T-helper 1 cell treated with Interleukin-12 subunit alpha and Interleukin-12 subunit beta and Interleukin-4 antibody, amounts not matched to agents 30 μg/mL and 1 μg/mL, for 36 hours (primary cell): Measurements from ENCODE around the gene UNC45A.
A peak's percentile ranks its signal among the peaks of the same experiment; 100 is the strongest.

Experiments used
- H3K27ac Mint-ChIP-seq: one replicate; pipeline ENCODE4 v1.8.0; 2021; ENCODE audit warnings: mild to moderate bottlenecking, mixed read lengths
- H3K27me3 Mint-ChIP-seq: one replicate; pipeline ENCODE4 v1.8.0; 2021; ENCODE audit warnings: low read depth, mixed read lengths
- H3K36me3 Mint-ChIP-seq: one replicate; pipeline ENCODE4 v1.8.0; 2021; ENCODE audit warnings: low read depth, mixed read lengths
- H3K4me1 Mint-ChIP-seq: one replicate; pipeline ENCODE4 v1.8.0; 2021; ENCODE audit warnings: low read depth, mixed read lengths
- H3K4me3 Mint-ChIP-seq: one replicate; pipeline ENCODE4 v1.8.0; 2021; ENCODE audit warnings: mild to moderate bottlenecking, moderate library complexity, mixed read lengths
- H3K9me3 Mint-ChIP-seq: one replicate; pipeline ENCODE4 v1.8.0; 2021; ENCODE audit warnings: mixed read lengths

UNC45A gene

DNA sequence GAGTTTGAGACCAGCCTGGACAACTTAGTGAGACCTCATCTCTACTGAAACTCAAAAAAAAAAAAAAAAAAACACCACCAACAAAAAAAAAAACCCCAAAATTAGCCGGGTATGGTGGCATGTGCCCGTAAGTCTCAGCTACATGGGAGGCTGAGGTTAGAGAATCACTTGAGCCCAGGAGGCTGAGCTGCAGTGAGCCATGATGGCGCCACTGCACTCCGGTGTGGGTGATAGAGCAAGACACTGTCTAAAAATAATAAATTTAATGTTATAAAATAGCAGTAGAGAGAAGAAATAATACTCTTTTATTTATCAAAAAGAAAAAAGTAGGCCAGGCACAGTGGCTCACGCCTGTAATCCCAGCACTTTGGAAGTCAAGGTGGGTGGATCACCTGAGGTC lies 37.0 kb downstream of the UNC45A start:
- Mint-ChIP-seq H3K36me3 (peaks cover 56% of the 10 kb centered on the region), H3K27me3 (no peaks in the 10 kb centered on the region), H3K27ac (no peak overlapping the region), H3K4me3 (no peak overlapping the region), H3K4me1 (no peaks in the 10 kb centered on the region), H3K9me3 (no peaks in the 10 kb centered on the region)

DNA sequence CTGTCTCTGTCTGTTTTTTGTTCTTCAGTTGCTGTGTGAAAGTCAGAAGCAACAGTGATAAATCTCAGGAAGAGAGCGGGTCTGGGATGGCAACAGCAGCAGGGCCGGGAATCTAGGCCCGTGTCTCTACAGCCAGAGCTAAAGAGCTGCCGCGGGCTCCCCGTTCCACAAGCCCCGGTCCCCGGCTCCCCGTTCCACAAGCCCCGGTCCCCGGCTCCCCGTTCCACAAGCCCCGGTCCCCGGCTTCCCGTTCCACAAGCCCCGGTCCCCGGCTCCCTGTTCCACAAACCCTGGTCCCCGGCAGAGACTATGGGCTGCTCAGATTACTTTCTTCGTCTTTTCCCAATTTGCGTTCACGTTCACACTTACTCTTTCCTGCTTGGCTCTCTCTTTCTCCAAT lies 39.1 kb downstream of the UNC45A start:
- Mint-ChIP-seq H3K4me1 (peaks cover 2% of the 10 kb centered on the region), H3K36me3 (peaks cover 52% of the 10 kb centered on the region), H3K27me3 (no peaks in the 10 kb centered on the region), H3K9me3 (no peaks in the 10 kb centered on the region), H3K27ac (no peak overlapping the region), H3K4me3 (no peak overlapping the region)

DNA sequence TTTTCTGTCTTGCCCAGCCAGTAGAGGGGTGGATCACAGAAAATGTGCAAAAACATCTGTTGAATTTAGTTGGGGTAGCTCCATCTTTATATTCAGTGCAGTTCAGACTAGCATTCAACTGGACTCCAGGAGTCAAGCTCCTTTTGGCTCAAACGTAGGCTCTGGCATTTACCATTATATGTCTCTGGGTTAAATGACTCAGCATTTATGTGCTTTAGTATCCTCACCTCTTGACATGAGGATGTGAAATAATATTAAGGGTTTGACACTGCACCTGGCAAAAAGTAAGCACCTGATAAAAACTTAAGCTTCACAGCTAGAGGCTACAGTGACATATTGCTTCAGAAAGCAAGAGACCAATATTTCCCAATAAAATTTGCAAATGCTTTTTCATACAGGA lies 44.5 kb downstream of the UNC45A start:
- Mint-ChIP-seq H3K36me3 (peaks cover 62% of the 10 kb centered on the region), H3K9me3 (no peaks in the 10 kb centered on the region), H3K27me3 (no peaks in the 10 kb centered on the region), H3K4me1 (peaks cover 22% of the 10 kb centered on the region), H3K4me3 (no peak overlapping the region), H3K27ac (no peak overlapping the region)

DNA sequence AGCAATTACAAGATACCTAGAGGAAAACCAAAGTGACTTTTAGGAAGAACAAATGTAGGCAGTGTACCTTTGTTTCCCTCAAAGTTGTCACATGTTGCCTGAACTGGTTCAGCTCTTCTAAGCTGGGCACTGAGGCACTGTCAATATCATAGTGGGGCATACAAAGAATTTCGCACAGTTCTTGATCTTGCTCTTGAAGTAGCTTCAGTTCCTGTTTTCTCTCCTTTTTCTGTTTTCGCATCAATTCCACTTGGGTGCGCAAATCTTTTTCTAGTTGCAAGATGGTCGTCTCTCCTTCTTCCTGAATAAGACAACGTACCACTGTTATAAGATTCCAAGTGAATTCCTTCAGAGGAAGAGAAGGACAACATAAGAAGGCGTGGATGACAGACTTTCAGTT lies 46.6 kb downstream of the UNC45A start:
- Mint-ChIP-seq H3K4me3 (no peak overlapping the region), H3K27ac (peak overlapping the region; percentile 73), H3K9me3 (no peaks in the 10 kb centered on the region), H3K4me1 (peaks cover 31% of the 10 kb centered on the region), H3K27me3 (no peaks in the 10 kb centered on the region), H3K36me3 (peaks cover 57% of the 10 kb centered on the region)

DNA sequence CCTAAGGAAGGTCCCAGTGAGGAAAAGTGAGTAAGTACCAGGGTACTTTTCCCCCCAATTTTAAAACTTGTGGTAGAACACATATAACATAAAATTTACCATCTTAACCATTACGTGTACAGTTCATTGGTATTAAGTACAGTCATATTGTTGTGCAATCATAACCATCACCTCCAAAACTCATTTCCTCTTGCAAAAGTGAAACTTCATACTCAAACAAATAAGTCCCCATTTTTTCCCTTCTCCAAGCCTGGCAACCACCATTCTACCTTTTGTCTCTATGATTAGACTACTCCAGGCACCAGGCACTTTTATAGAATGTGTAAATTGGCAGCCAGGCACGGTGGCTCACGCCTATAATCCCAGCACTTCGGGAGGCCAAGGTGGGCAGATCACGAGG lies 47.0 kb downstream of the UNC45A start:
- peak overlapping the region; percentile 73 for H3K27ac Mint-ChIP-seq
- no peaks in the 10 kb centered on the region for H3K27me3 Mint-ChIP-seq

DNA sequence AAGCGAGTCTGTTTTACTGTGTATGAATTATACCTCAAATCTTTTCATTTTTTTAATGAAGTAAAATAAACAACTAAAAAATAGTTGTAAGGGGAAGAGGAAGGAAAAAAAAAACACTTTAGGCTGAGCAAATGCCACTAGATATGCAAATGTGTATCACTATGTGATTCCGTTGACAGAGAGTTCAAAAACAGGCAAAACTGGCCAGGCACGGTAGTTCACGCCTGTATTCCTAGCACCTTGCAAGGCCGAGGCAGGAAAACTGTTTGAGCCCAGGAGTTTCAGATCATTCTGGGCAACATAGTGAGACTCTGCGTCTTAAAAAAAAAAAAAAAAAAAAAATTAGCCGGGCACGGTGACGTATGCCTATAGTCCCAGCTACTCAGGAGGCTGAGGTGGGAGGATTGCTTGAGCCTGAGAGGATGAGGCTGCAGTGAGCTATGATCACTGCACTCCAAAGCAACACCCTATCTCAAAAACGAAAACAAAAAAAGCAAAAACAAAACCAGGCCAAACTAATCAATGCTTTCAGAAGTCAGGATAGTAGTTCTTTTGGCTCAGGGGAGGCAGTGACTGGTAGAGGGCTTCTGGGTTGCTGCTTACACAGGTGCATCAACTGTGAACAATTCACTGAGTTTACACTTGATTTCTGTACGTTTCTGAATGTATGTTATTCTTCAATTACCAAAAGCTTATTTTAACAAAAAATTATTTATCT lies 51.9 kb downstream of the UNC45A start:
- Mint-ChIP-seq H3K4me1 (peaks cover 48% of the 10 kb centered on the region), H3K4me3 (no peak overlapping the region), H3K9me3 (no peaks in the 10 kb centered on the region), H3K27ac (peak overlapping the region; percentile 28), H3K27me3 (no peaks in the 10 kb centered on the region), H3K36me3 (peaks cover 25% of the 10 kb centered on the region)

More for the DNA sequence above, 47.0 kb downstream of the UNC45A start:
- Mint-ChIP-seq H3K36me3 (peaks cover 55% of the 10 kb centered on the region), H3K9me3 (no peaks in the 10 kb centered on the region), H3K4me1 (peaks cover 32% of the 10 kb centered on the region), H3K4me3 (no peak overlapping the region)

DNA sequence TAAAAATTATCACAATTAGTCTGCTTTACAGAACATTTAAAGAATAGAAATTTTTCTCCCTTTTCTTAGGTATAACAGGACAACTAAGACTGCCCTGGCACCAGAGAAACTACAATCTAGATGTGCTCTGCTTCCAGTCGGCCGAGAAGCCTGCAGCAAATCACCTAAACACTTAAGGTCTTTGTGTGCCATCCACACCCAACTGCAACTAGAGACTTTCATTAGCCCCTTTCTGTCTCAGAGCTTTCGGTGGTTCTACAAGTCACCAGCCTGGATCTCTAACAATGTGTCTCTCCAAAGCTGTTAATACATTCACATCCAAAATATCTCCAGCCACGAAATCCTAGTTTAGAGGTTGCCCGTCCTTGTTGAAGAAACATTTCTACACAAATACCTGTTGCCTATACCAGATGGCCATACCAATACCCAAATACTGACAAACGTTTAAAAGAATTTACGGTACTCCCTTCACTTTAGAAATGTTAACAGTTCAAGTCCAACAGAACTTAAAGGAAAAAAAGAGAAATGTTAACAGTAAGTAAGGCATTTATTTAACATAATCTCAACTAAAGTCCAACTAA lies 52.6 kb downstream of the UNC45A start:
- Mint-ChIP-seq H3K4me3 (peak overlapping the region; percentile 19), H3K9me3 (no peaks in the 10 kb centered on the region), H3K27me3 (no peaks in the 10 kb centered on the region), H3K4me1 (peaks cover 49% of the 10 kb centered on the region), H3K27ac (peak overlapping the region; percentile 75), H3K36me3 (peaks cover 22% of the 10 kb centered on the region)

DNA sequence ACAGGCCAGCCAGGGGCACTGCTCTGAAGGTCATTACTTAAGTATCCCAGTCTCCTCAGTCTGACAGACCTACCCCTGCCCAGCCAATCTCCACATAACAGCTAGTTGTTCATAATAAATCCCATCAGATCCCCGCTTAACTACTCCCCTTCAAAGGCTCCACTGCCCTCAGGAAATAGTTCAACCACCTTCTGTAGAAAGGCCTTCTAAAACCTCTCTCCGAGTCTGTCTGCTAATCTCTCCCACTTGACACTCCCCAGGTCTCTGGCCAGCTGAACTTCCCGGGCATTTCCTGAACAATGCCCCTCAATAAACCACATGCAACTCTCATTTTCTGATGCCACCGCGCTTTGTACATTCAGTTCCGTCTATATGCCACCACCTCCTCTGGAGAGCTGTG lies 53.2 kb downstream of the UNC45A start:
- Mint-ChIP-seq H3K36me3 (peaks cover 17% of the 10 kb centered on the region), H3K27me3 (no peaks in the 10 kb centered on the region), H3K9me3 (no peaks in the 10 kb centered on the region), H3K4me3 (peak overlapping the region; percentile 45), H3K27ac (peak overlapping the region; percentile 77), H3K4me1 (peaks cover 48% of the 10 kb centered on the region)

DNA sequence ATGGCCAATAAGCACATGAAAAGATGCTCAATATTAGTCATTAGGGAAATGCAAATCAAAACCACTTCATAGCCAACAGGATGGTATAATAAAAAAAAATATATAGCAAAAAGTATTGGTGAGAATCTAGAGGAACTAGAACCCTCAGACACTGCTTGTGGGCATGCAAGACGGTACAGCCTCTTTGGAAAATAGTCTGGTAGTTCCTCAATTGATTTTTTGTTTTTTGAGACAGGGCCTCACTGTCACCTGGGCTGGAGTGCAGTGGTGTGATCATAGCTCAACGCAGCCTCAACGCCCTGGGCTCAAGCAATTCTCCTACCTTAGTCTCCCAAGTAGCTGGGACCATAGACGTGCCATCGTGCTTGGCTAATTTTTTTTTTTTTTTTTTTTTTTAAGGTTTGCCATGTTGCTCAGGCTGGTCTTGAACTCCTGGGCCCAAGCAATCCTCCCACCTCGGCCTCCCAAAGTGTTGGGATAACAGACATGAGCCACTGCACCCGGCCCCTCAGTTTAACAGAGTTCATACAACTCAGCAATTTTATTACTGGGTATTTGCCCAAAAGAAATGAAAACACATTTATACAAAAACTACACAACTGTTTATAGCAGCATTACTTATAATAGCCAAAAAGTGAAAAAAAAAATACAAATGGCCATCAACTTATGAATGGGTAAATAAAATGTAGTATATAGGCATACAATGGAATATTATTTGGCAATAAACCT lies 54.1 kb downstream of the UNC45A start:
- no peaks in the 10 kb centered on the region for H3K27me3 Mint-ChIP-seq
- peak overlapping the region; percentile 77 for H3K27ac Mint-ChIP-seq
- no peak overlapping the region for H3K4me3 Mint-ChIP-seq
- H3K4me1 Mint-ChIP-seq: peaks cover 41% of the 10 kb centered on the region
- peaks cover 12% of the 10 kb centered on the region for H3K36me3 Mint-ChIP-seq
- no peaks in the 10 kb centered on the region for H3K9me3 Mint-ChIP-seq

DNA sequence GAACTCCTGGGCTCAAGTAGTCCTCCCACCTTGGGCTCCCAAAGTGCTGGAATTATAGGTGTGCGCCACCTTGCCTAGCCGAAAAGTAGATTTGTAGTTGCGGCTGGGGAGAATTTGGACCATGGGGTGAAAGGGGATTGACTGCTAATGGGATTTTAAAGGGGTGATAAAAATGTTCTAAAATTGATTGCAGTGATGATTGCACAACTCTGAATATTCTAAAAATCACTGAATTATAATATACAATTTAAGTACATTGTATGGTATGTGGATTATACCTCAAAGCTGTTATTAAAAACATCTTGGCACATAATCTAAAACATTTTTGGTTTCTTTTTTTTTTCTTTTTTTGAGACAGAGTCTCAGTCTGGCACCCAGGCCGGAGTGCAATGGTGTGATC lies 55.4 kb downstream of the UNC45A start:
- Mint-ChIP-seq H3K27ac (no peak overlapping the region), H3K4me3 (no peak overlapping the region), H3K27me3 (no peaks in the 10 kb centered on the region), H3K4me1 (peaks cover 36% of the 10 kb centered on the region), H3K9me3 (no peaks in the 10 kb centered on the region), H3K36me3 (peaks cover 8% of the 10 kb centered on the region)

DNA sequence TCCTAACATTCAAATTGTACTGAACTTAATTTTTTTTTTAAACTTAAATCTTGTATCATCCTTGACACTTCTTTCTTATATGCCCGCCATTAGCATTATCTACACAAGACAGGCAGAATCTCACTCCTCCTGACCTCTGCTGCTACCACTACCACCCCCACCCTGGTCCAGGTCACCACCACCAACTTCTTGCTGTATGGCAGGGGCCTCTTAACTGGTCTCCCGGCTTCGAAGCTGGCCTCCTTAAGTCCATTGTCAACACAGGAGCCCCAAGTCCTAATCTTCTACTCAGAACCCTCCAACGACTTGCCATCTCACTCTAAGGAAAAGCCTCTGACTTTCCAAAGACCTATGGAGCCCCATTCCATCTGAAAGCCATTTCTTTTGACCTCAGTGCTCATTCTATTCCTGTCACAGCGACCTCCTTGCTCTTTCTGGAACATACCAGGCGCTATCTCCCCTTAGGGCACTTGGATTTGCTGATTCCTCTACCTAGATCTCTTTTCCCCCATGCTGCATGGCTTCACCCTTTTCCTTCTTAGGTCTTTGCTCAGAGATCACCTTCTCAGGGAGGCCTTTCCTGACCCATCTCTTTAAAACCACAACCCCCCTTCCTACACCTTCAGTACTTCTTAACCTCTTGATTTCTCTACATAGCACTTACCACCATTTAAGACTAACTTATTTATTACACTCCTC lies 56.7 kb downstream of the UNC45A start:
- peak overlapping the region; percentile 62 for H3K27ac Mint-ChIP-seq
- peaks cover 33% of the 10 kb centered on the region for H3K4me1 Mint-ChIP-seq
- no peaks in the 10 kb centered on the region for H3K27me3 Mint-ChIP-seq
- H3K36me3 Mint-ChIP-seq: peaks cover 8% of the 10 kb centered on the region
- peak overlapping the region; percentile 33 for H3K4me3 Mint-ChIP-seq
- H3K9me3 Mint-ChIP-seq: no peaks in the 10 kb centered on the region

DNA sequence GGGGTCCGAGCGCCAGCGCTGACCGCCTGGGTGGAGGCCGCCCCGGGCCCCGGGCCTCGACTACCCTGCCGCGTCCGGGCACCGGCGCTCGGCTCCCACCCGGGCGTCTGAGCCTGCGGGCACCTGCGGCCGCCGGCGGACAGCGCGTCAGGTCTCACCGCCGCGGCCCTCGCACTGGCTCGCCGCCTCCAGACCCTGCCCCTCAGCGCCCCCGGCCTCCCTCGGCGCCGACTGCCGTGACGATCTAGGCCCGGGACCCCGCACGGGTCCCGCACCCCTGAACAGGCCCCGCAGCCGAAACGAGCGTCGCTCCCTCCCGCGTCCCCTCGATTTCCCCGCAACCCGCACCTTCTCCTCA lies 59.0 kb downstream of the UNC45A start:
- Mint-ChIP-seq H3K27ac (peak overlapping the region; percentile 100), H3K36me3 (peaks cover 21% of the 10 kb centered on the region), H3K4me1 (peaks cover 16% of the 10 kb centered on the region), H3K4me3 (peak overlapping the region; percentile 100), H3K27me3 (no peaks in the 10 kb centered on the region), H3K9me3 (no peaks in the 10 kb centered on the region)

DNA sequence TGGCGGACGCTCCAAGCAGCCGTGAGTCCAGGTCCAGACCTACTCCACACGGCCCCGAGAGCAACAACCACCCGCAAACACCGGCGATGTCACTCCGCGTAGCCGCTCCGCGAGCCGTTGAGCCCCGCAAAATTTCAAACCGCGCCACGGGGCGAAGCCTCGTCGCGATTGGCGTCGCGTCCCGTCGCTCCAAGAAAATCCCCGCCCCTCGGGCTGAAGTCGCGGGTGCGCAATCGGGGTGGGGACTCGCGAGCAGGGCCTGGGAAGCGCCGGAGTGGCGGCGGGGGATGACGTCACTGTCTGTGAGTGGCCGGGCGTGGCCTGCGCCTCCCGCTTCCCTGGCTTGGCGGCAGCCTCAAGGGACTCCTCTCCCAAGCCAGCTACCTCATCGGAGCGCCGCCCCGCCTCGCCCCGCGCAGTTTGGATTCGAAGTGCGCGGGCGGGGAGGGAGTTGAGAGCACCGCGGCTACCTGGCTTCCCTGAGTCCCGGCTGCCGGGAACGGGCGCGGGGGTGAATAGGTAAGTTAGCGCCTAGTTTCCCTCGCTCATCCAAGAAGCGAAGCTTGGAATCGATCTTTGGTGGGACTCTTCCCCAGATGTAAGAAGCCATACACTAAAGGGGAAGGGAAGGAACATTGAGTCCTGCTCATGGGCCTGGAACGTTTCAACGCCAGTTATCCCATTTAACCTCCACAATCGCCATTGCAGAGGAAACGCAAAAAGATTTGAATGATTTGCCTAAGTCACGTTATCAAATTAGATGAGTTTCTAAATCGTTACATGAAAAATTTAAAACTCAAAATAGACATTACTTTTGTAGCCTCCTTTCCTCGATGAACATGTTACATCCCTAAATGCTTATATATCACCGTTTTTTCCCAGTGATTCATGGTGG lies 59.6 kb downstream of the UNC45A start, which contains the start of gene PRC1:
TSS of gene PRC1 (minus strand) at position 119 of the 895 bp plus-strand sequence. CDS start at position 1, 118 bp downstream.
- peak within 1 kb of the TSS; percentile 100 for H3K4me3 Mint-ChIP-seq
- no peaks in the 10 kb centered on the region for H3K9me3 Mint-ChIP-seq
- H3K36me3 Mint-ChIP-seq: peaks cover 24% of the 10 kb centered on the region
- peak within 1 kb of the TSS; percentile 100 for H3K27ac Mint-ChIP-seq
- no peaks in the 10 kb centered on the region for H3K27me3 Mint-ChIP-seq
- peaks cover 16% of the 10 kb centered on the region for H3K4me1 Mint-ChIP-seq

DNA sequence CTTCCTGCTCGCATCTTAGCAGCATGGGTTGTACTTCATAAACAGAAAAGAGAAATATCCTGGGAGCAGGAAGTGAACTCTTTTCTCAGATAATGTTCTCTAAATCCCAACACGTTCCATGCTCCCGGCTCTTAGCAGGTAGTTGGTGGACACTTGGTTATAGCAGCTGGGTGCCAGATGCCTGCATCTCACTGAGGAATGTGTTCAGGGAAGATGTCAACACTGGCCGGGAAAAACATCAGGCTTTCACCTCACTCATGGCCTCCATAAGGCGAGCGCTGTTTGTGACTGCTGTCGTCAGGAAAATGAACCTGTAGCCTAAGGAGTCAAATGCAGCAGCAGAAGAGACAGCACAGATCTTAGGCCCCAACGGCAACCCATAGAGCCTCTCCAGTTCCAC lies 63.7 kb downstream of the UNC45A start:
- no peak overlapping the region for H3K27ac Mint-ChIP-seq
- peaks cover 42% of the 10 kb centered on the region for H3K36me3 Mint-ChIP-seq
- no peaks in the 10 kb centered on the region for H3K27me3 Mint-ChIP-seq
- peaks cover 4% of the 10 kb centered on the region for H3K4me1 Mint-ChIP-seq
- H3K4me3 Mint-ChIP-seq: no peak overlapping the region
- no peaks in the 10 kb centered on the region for H3K9me3 Mint-ChIP-seq
